HepG2 (cell line): ENCODE measurements around the gene TMCO4. TPM values are rescaled to one million over a fixed set of nuclear protein-coding genes. Genes with fewer than 3 reads are reported as not detected.
"Not testable (repeated sequence)": the region's sequence is repeated elsewhere in the genome, so short reads cannot be mapped to it uniquely, and the experiment has no call there.

Experiments used
- ATAC-seq: fragments of 200-7000 bp; cut with Tn5 transposase; 3 replicates; pipeline ENCODE4 v1.9.1; 2020; ENCODE audit warnings: mild to moderate bottlenecking, moderate library complexity
- BruUV-seq: library from RNA; stranded (reverse); fragments of 400-500 nt; replicated peaks from 2 replicates; lab custom pipeline; 2021; lab: Mats Ljungman, UMichigan
- CTCF ChIA-PET: fragments of 300-600 bp; formaldehyde crosslinking; extraction: SDS; loops from one replicate; lab custom pipeline; 2021; ENCODE audit warnings: low total read pairs, inconsistent platforms, low intra/inter-chr PET ratio; lab: Yijun Ruan, JAX
- POLR2A ChIA-PET: fragments of 350-600 bp; sonication (Branson Sonifier 250); formaldehyde crosslinking; loops from one replicate; lab custom pipeline; 2020; ENCODE audit warnings: antibody characterized with exemption, inconsistent platforms; lab: Yijun Ruan, JAX
- DNase-seq: peaks from one replicate; pipeline ENCODE4 v3.0.0-alpha.2; 2015; ENCODE audit warnings: low spot score
- FAIRE-seq: peaks from 3 replicates; lab custom pipeline; 2011; peaks lifted over from hg19 to GRCh38; lab: Jason Lieb, UNC
- H2AFZ ChIP-seq: one replicate; pipeline ENCODE4 v1.6.1; 2011; ENCODE audit warnings: low read length, inconsistent platforms
- H3K27ac ChIP-seq: fragments of 300-600 bp; 3 replicates; pipeline ENCODE4 v1.8.0; 2011; ENCODE audit warnings: mixed run types, mild to moderate bottlenecking, mixed read lengths, low read length, inconsistent platforms; ENCODE audit not compliant: insufficient read depth; ENCODE audit errors: extremely low read length
- H3K27me3 ChIP-seq, 2 experiments: fragments of 200-600 bp in 1 of 2; 2 replicates in 1 of 2; 3 replicates in 1 of 2; pipeline versions ENCODE4 v1.6.0 to v1.8.0; 2011; ENCODE audit warnings: low read length in 2 of 2, mild to moderate bottlenecking in 2 of 2, moderate library complexity in 2 of 2, inconsistent platforms in 1 of 2; ENCODE audit not compliant: insufficient read depth in 2 of 2, control insufficient read depth in 1 of 2
- H3K36me3 ChIP-seq, 2 experiments: fragments of 200-600 bp in 1 of 2; replicated peaks in 1 of 2; 2 replicates in 1 of 2; 3 replicates in 1 of 2; pipeline versions ENCODE4 v1.5.1 to v1.8.0; 2011; ENCODE audit warnings: low read length in 2 of 2, inconsistent platforms in 1 of 2; ENCODE audit not compliant: insufficient read depth in 2 of 2, control insufficient read depth in 1 of 2
- H3K4me1 ChIP-seq: 2 replicates; pipeline ENCODE4 v1.5.1; 2012; ENCODE audit warnings: low read length, inconsistent platforms; ENCODE audit not compliant: insufficient read depth
- H3K4me2 ChIP-seq: 2 replicates; pipeline ENCODE4 v1.6.0; 2011; ENCODE audit warnings: low read depth, low read length, inconsistent platforms
- H3K4me3 ChIP-seq, 3 experiments: fragments of 200-600 bp in 1 of 3; sonication (generic), shearing (Covaris generic) in 1 of 3; replicated peaks in 1 of 3; 2 replicates each; pipeline ENCODE4 v1.5.1; 2011 to 2016; ENCODE audit warnings: low read length in 3 of 3, inconsistent platforms in 2 of 3, low read depth in 2 of 3, mild to moderate bottlenecking in 2 of 3, control low read depth in 1 of 3, mixed read lengths in 1 of 3; ENCODE audit not compliant: insufficient read depth in 1 of 3
- H3K79me2 ChIP-seq: one replicate; pipeline ENCODE4 v1.6.1; 2011; ENCODE audit warnings: low read length, inconsistent platforms; ENCODE audit not compliant: insufficient read depth
- H3K9ac ChIP-seq: 2 replicates; pipeline ENCODE4 v1.6.0; 2011; ENCODE audit warnings: mild to moderate bottlenecking, low read depth, low read length, inconsistent platforms; ENCODE audit not compliant: insufficient read depth
- H3K9me3 ChIP-seq: 2 replicates; pipeline ENCODE4 v1.5.1; 2012; ENCODE audit warnings: mild to moderate bottlenecking, low read length
- H4K20me1 ChIP-seq: 2 replicates; pipeline ENCODE4 v1.6.0; 2011; ENCODE audit warnings: inconsistent platforms, mild to moderate bottlenecking, low read length, moderate library complexity; ENCODE audit not compliant: insufficient read depth
- ARHGAP35 ChIP-seq: sonication (generic); formaldehyde crosslinking; IDR thresholded peaks from 2 replicates; pipeline ENCODE4 v1.9.0; 2022; ENCODE audit warnings: mild to moderate bottlenecking, inconsistent platforms, moderate library complexity, missing genetic modification reagents, borderline replicate concordance
- HIVEP1 ChIP-seq: sonication (generic); formaldehyde crosslinking; IDR thresholded peaks from 2 replicates; pipeline ENCODE4 v1.4.0; 2020; ENCODE audit warnings: mild to moderate bottlenecking, missing genetic modification reagents
- IKZF5 ChIP-seq: IDR thresholded peaks from 2 replicates; pipeline ENCODE4 v1.6.1; 2018; ENCODE audit warnings: missing genetic modification reagents, mild to moderate bottlenecking, missing compliant biosample characterization
- PLRG1 ChIP-seq: fragments of 450-650 bp; conservative IDR thresholded peaks from 2 replicates; pipeline ENCODE4 v1.6.1; 2016
- ZNF780A ChIP-seq: sonication (generic); formaldehyde crosslinking; IDR thresholded peaks from 2 replicates; pipeline ENCODE4 v1.8.0; 2022; ENCODE audit warnings: mild to moderate bottlenecking, missing genetic modification reagents, moderate library complexity
- WGBS: methylation state at CpG from one replicate; pipeline ENCODE4 v1.1.6; 2017; ENCODE audit warnings: low lambda C conversion rate; 5-methylcytosine and 5-hydroxymethylcytosine counted together
- in situ Hi-C: cut with HindIII; loops from 2 replicates; pipeline ENCODE4 v1.10.0; 2017; ENCODE audit warnings: low pct_unique_long_range_greater_than_20kb; ENCODE audit not compliant: extremely low pct_ligation_motif_present
- intact Hi-C: fragments of 100-400 bp; cut with micrococcal nuclease; formaldehyde crosslinking; loops from one replicate; pipeline ENCODE4 v1.10.0; 2022; ENCODE audit not compliant: unreplicated experiment
- polyA plus RNA-seq, 8 experiments: library from polyadenylated mRNA; depleted of rRNA in 3 of 8; stranded (reverse) in 7 of 8; unstranded in 1 of 8; fragments of >200 nt; fragmentation: Illumina TruSeq in 4 of 8; extraction: Trizol in 4 of 8; gene quantifications; 2 replicates each; pipeline versions ENCODE4 v1.2.1 to v1.2.3, GENCODE V29; 2011 to 2016; ENCODE audit warnings: low read depth in 4 of 8, missing spikeins in 1 of 8, mixed read lengths in 1 of 8; ENCODE audit not compliant: insufficient read depth in 1 of 8
- total RNA-seq, 5 experiments: library from RNA; depleted of rRNA; stranded (reverse); fragments of >200 nt; fragmentation: Illumina TruSeq; extraction: Trizol; gene quantifications; 2 replicates each; pipeline ENCODE4 v1.2.3, GENCODE V29; 2016; ENCODE audit warnings: low read depth in 1 of 5

The TMCO4 gene
- total and polyA plus RNA-seq, 2 of the 13 experiments (the other 11 are each of a cell fraction or from before 2014, with no cell fraction given): 2.1 to 4.1 TPM

GRCh38 chr1:19635646-19636045 is 164.1 kb downstream of the TMCO4 start:
- TF ChIP-seq ARHGAP35 (CRISPR knock-in tag) (no peak), PLRG1 (no peak), HIVEP1 (CRISPR knock-in tag) (no peak), ZNF780A (CRISPR knock-in tag) (no peak), IKZF5 (CRISPR knock-in tag) (no peak)
- peaks cover 23% of the 10 kb centered on the region for H3K4me1 ChIP-seq
- DNase-seq (no peak), ATAC-seq (no peak), FAIRE-seq (no peak)
- ChIA-PET CTCF (no interaction called here), POLR2A (no interaction called here)
- H4K20me1 ChIP-seq: no peaks in the 10 kb centered on the region
- H3K27ac ChIP-seq: no peak overlapping the region
- 84% methylated on average over 4 of the region's 4 CpGs for WGBS
- H3K9me3 ChIP-seq: no peaks in the 10 kb centered on the region
- H3K9ac ChIP-seq: no peak overlapping the region
- no peaks in the 10 kb centered on the region for H3K79me2 ChIP-seq
- no peaks in the 10 kb centered on the region; a peak in 1 of 5 replicates for H3K27me3 ChIP-seq
- H3K4me2 ChIP-seq: no peak overlapping the region
- in situ Hi-C loops (no loop called here), intact Hi-C loops (no loop called here)
- no peak overlapping the region for H3K4me3 ChIP-seq
- no peaks in the 10 kb centered on the region for H3K36me3 ChIP-seq
- no TSS peak for BruUV-seq
- H2AFZ ChIP-seq: no peak overlapping the region

- intact Hi-C loops, H3K79me2 ChIP-seq, BruUV-seq, H4K20me1 ChIP-seq, H3K9ac ChIP-seq, FAIRE-seq, DNase-seq, CTCF ChIA-PET, H3K4me2 ChIP-seq, H2AFZ ChIP-seq, in situ Hi-C loops, H3K4me3 ChIP-seq, H3K27me3 ChIP-seq, H3K9me3 ChIP-seq, H3K36me3 ChIP-seq, POLR2A ChIA-PET, ATAC-seq, H3K27ac ChIP-seq: not testable (repeated sequence)
- peaks cover 17% of the 10 kb centered on the region for H3K4me1 ChIP-seq
- WGBS: 93% methylated on average over 9 of the region's 9 CpGs
Observed at GRCh38 chr1:19635064-19635463, 164.7 kb downstream of the TMCO4 start.
